Right lobe of liver (tissue), 4 donors: ENCODE data around the gene JAM3.

ENCODE experiments used
- POLR2A ChIP-seq: fragments of 450-650 bp; IDR thresholded peaks from one replicate; pipeline ENCODE4 v1.6.1; 2017; ENCODE audit warnings: antibody characterized with exemption, mild to moderate bottlenecking
- TF ChIP-seq, protein P1 (sequence below), 4 donors: fragments of 200-600 bp in 3 of 4; fragments of 450-650 bp in 1 of 4; IDR thresholded peaks; one replicate each; pipeline versions ENCODE4 v1.5.1 to v1.8.0; 2016 to 2022; ENCODE audit warnings: antibody characterized with exemption in 4 of 4, mild to moderate bottlenecking in 2 of 4
- donor health status: DM: no; HTN: no; CAD: no.
- donor health status: DM: no; HTN: no; CAD: no.
- donor health status: DM: no; HTN: yes; CAD: no.

DNA sequence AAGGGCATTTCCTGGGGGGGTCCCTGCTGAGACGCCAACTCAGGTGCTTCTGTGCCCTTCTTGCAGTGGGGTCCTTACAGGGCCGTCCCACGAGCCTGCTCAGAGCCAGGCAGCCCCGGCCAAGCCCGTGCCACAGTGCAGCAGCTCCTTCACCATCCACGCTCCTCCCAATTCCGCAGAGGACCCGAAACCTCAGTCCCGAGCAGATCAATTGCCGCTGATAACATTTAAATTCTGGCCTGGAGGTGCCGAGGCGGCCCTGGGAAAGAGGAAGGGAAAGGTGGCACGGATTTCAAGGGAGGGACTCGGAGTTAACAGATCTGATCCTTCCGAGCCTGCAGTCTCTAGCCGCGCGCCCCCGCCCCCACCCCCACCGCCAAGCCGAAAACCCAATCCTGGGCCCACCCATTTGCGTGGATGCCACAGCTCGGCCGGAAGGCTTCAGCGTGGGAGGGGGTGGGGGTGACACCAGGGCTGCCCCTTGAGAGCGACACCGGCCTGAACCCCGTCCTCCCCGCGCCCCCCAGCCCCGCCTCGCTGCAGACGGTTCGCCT is 32.3 kb upstream of the JAM3 start:
- TF ChIP-seq, protein P1, sequence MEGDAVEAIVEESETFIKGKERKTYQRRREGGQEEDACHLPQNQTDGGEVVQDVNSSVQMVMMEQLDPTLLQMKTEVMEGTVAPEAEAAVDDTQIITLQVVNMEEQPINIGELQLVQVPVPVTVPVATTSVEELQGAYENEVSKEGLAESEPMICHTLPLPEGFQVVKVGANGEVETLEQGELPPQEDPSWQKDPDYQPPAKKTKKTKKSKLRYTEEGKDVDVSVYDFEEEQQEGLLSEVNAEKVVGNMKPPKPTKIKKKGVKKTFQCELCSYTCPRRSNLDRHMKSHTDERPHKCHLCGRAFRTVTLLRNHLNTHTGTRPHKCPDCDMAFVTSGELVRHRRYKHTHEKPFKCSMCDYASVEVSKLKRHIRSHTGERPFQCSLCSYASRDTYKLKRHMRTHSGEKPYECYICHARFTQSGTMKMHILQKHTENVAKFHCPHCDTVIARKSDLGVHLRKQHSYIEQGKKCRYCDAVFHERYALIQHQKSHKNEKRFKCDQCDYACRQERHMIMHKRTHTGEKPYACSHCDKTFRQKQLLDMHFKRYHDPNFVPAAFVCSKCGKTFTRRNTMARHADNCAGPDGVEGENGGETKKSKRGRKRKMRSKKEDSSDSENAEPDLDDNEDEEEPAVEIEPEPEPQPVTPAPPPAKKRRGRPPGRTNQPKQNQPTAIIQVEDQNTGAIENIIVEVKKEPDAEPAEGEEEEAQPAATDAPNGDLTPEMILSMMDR (IDR thresholded peaks at IDR 0.05) = no peak
- no peak for TF ChIP-seq POLR2A
